HS-5 (cell line): ENCODE data around the gene MACROD1.
"Not testable (repeated sequence)": the region's sequence is repeated elsewhere in the genome, so short reads cannot be mapped to it uniquely, and the experiment has no call there.

Experiments
- DNase-seq: peaks from one replicate; pipeline ENCODE4 v3.0.0-alpha.2; 2012; ENCODE audit warnings: low read depth

Gene MACROD1

DNA sequence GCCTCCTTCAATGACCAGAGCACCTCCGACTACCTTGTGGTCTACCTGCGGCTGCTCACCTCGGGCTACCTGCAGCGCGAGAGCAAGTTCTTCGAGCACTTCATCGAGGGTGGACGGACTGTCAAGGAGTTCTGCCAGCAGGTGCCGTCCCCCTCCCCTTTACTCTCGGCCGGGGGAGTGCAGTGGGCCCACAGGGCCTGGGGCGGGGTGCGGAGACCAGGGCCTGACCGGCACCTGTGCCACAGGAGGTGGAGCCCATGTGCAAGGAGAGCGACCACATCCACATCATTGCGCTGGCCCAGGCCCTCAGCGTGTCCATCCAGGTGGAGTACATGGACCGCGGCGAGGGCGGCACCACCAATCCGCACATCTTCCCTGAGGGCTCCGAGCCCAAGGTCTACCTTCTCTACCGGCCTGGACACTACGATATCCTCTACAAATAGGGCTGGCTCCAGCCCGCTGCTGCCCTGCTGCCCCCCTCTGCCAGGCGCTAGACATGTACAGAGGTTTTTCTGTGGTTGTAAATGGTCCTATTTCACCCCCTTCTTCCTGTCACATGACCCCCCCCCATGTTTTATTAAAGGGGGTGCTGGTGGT lies 168.7 kb downstream of the MACROD1 start:
- DNase-seq: no peak

GRCh38 chr11:63996512-63996911 lies 169.4 kb downstream of the MACROD1 start:
- no peak for DNase-seq

- no peak for DNase-seq
Observed at GRCh38 chr11:63993993-63994392, 171.9 kb downstream of the MACROD1 start.

- DNase-seq: no peak
Observed at GRCh38 chr11:63993100-63993499, 172.8 kb downstream of the MACROD1 start.

DNA sequence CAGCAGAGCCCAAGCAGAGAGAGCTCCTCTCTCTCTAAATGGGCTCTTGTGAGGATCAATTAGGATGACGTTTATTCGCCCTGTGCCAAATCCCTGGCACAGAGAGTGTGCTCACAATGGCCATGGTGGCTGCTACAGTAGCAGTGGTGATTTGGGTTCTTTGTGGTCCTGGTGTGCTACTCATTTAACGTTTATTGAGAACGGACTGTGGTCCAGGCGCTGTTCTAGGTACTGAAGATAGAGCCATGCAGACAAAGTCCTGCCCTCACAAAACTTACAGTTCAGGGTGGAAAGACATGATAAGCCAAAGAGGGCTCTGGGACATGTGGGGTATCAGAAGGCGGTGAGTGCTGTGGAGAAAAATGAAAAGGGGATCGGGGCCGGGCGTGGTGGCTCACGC lies 174.4 kb downstream of the MACROD1 start:
- no peak for DNase-seq

DNA sequence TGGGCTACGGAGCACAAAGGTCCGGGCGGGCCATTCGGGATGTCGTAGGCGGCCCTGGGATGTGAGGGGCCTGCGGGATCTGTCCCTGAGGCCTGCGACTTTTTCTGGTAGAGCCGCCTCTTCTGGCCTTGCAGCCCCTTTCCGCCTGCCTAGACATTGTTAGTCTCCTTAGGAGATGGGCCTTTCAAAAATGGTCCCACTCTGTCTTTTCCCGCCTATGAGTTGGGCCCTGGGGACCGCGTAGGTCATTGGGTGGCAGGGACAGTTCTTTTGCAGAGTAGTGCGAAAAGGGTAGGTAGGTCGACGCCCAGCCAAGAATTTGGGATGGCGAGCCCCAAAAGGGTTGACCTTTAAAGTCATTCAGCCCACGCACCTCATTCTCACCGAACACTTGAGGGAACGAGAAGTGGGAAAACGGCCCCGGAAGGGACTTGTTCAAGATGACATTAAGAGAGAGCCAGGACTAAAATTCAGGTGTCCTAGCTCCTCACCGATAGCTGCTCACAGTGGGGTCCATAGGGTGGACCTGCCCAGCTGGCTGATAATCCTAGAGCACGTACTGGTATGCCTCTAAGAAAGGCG lies 178.9 kb downstream of the MACROD1 start:
- no peak for DNase-seq

DNA sequence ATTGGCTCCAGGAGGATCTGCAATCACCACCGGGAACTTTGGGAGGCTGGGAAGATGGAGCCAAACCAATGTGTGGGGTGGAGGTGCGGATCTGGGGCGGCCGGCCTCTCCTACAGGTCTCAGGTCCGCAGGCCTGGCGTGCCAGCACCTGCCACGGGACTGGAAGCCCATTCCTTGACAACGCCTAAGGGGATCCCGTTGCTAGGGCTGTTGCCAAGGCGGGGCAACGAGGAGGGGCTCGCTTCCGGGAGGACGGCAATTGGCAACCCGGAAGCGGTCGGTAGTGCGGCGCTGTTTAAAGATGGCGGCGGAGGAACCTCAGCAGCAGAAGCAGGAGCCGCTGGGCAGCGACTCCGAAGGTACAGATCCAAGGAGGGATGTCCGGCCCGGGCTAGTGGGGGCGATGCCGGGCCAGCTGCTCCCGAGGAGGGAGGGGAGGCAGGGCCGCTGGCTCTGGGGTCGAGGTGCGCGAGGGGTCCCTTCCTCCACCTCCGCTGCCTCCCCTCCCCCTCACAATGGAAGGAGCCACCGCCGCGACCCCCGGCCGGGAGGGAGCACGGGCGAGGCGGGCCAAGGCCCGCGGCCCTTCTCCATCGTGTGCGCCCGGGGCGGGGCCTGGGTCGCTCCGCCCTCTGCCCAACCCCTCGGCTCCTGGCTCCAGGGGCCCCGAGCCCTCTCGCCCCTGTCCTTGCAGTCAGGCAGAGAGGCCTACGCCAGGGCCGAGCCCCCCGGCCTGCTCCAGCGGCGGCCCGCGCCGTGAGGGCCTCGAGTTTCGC lies 179.6 kb downstream of the MACROD1 start, which contains the start of gene OTUB1:
TSS of gene OTUB1 (plus strand) at position 283 of the 776 bp plus-strand sequence. CDS start at position 302, 19 bp downstream.
- DNase-seq: peak; percentile 60

DNA sequence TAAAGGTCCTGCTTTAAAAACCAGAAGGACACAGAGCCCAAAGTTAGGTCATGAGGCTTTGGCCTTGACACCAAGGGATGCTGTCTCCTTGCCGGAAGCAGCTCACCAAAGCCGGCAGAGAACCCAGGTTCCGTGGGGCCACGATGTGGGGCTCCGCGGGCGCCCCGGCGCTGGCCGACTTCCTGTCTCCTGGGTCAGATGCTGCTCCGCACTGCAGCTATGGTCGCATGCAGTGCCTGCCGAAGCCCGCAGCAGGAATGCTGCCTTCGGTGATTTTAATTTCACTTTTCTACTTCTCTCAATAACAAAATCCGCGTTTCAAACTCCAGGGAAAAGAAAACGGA lies 180.1 kb downstream of the MACROD1 start:
- DNase-seq: no peak

DNA sequence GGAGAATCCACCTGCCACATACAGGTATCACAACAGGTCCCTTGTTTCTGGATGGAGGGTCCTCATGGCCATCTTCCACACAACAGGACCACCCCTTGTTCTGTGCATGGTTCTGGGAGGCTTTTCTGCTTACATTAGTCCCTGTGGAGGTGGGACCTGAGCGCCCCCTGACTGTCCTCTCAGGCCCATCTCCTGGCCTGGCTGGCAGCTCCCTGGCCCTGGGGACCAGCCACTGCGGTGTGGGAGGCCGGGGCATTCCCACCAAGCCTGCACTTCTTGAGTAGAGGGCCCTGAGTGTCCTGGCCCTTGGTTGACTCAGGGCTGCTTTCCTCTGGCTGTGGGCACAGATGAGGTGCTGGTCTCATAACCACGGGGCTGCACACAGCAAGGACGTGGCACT lies 186.5 kb downstream of the MACROD1 start:
- DNase-seq: no peak

DNA sequence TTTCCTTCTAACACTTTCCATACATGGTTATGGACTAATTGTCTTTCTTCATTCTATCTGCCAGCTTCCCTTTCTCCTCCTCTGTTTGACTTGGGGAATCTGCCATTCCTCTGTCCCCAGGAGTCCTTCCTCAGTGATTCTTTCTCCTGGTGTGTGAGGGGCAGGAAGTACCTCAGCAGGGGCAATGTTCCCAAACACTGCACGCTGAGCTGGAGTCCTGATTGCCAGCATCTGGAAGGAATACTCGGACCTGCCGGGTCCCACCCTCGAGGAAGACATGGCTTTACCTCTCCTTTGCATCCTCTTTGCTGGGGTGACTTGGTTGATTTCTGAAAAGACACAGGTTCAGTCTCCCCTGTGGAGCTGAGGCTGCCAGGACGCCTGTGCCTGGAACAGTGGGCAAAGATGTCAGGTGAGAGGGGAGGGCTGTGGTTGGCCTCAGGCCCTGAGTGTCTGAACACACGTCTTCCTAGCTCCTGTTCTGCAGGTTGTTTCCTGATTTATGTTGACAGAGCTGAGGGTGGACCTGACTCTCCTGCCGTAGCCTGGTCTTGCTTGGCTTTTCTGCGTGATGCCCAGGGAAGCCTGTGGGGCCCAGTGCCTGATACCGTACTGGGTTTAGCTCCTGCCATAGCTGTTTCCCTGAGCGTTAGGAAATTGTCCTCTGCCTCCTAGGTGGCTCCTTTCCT lies 187.2 kb downstream of the MACROD1 start:
- DNase-seq: no peak

DNA sequence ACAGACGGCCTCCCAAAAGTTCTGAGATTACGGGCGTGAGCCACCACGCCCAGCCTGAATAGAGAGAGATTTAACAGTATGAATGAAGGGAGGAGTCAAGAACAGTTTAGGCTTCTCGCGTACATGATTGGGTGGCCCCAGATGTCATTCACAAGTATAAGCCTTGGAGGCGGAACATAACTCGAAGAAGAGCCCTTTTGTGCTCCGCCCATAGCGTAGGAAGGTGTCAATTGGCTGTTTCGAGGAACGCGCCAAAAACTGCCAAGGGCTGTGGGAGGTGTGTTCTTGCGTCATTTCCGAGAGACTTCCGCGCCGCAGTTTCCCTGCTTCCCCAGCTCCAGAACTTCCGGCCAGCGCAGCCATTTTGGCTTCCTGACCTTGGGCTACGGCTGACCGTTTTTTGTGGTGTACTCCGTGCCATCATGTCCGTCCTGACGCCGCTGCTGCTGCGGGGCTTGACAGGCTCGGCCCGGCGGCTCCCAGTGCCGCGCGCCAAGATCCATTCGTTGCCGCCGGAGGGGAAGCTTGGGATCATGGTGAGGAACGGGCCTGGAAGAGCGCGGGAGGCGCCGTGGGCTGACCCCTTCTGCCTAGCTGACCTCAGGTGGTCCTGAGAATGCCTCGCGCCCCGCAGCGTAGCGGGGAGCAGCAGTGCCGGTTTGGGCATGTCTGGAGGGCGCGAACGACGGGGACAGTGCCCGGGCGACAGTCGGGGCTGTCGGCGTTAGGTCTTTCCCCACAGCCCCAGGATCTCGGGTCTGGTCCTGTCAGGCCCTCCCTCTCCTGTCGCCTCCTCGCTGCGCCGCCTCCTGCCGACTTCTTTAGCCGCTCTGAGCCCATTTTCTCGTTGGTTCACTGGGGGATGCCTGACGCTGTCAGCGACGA lies 191.4 kb downstream of the MACROD1 start, which contains the start of gene COX8A:
TSS of gene COX8A (plus strand) at position 362 of the 885 bp plus-strand sequence. CDS start at position 423, 61 bp downstream.
- peak; percentile 99 for DNase-seq

DNA sequence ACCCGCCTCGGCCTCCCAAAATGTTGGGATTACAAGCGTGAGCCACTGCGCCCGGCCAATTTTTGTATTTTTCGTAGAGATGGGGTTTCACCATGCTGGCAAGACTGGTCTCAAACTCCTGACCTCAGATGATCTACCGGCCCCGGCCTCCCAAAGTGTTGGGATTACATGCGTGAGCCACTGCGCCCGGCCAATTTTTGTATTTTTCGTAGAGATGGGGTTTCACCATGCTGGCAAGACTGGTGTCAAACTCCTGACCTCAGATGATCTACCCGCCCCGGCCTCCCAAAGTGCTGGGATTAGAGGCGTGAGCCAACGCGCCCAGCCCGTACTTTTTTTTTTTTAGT lies 192.0 kb downstream of the MACROD1 start:
- DNase-seq: not testable (repeated sequence)

- no peak for DNase-seq
Observed at GRCh38 chr11:63970902-63971301, 195.0 kb downstream of the MACROD1 start.

- DNase-seq: no peak
Observed at GRCh38 chr11:63969461-63969860, 196.5 kb downstream of the MACROD1 start.

DNA sequence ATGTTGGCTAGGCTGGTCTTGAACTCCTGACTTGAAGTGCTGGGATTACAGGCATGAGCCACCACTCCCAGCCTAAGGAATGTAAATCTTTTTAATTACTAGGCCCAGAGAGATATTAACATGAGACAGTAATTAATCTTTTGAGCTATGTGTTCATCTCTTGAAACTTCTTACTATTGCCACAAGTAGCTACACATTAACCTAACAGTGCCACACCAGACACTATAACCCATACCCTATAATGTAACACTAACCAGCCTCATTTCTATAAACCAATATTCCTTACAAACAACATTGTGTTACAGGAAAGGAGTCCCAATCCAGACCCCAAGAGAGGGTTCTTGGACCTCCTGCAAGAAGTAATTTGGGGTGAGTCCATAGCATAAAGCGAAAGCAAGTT lies 199.5 kb downstream of the MACROD1 start:
- DNase-seq: no peak

GRCh38 chr11:63963895-63964294 lies 202.0 kb downstream of the MACROD1 start:
- DNase-seq: not testable (repeated sequence)

- no peak for DNase-seq
Observed at GRCh38 chr11:63961608-63962412, 204.1 kb downstream of the MACROD1 start.

DNA sequence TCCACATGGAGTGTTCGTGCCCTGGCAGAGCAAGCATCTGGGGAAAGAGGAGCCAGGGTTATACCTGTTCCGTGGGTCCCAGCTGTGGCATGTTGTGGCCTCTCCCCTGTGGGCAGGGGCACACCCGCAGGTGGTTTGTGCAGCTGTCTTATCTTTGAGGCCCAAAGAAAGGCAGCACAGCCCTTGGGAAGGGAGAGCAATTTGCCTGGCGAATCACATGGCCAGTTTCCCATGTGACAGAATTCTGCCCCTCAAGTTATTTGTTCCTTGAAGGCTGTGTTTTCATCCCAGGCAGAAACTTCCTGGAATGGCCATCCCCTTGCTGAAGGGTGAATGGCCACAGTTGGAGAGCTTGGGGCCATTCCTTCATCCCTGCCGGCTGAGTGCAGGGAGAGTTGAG lies 207.9 kb downstream of the MACROD1 start:
- DNase-seq: no peak

- DNase-seq: no peak
Observed at GRCh38 chr11:63952570-63952969, 213.3 kb downstream of the MACROD1 start.

DNA sequence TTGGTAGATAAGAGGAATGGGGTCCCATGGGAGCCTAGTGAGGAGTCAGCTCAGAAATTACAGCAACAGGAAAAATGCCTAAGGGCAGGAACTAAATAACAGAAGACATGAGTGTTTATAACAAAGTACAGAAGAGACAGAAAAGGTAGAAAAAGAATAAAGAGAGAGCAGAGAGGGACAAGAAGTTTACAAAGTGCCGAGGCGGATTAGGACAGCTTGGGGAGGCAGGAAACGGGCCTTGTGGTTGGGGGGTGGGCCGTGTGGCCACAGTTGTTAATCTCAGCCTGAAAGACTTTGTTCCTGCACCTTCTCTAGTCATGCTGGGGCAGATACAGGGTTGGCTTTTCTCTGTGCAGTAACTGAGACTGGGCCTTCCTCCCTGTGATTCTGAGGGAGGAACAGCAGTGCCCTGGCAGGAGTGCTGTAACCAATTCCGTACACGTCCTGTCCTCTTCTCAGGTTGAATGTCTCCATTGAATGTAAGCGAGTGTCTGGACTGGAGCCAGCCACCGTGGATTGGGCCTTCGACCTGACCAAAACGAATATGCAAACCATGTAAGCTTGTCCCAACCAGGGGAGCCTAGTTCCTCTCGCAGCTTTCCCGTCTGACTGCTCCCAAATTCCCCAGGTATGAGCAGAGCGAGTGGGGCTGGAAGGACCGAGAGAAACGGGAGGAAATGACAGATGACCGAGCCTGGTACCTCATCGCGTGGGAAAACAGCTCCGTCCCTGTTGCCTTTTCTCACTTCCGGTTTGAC lies 214.0 kb downstream of the MACROD1 start:
- no peak for DNase-seq
